Measurements from ENCODE around the gene ITGB4.

Gene ITGB4

DNA sequence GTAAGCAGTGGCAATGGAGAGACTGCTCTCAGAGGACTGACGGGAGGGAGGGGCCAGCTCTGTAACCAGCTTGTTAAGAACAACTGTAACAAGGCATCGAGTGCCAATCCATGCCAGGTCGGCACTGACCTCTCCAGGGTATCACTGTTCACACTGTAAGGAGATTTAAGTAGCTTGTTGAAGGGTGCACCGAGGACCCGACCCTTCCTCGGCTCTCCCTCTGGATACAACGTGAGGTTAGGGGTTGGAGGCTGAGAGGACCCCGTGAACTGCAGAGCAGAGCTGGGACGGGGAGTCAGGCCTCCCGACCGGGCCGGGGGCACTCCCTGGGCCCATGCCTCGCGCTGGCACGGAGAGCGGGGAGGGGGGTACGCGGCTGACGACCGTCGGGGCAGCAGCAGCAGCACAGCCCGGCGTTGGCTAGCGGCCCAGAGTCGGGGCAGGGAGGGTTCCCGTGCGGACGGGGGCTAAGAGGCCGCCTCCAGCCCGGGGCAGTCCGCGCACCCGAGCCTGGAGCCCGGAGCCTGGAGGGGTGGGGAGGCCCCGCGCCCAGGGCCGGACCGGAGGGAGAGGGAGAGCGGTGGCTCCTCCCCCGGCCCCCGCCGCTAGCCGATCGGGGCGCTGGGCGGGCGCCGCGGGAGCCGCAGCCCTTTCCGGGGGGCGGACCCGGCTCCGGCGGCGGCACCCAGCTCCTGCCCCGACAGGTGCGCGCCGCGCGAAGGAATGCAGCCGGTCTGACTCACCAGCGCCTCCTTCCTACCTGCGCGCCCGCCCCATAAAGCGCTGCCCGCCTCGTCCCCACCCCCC is at the start of gene ITGB4:
TSS of gene ITGB4 (plus strand) at position 804 of the 807 bp plus-strand sequence. CDS start 3,245 bp downstream, outside the sequence.
- TF ChIP-seq, protein P1, sequence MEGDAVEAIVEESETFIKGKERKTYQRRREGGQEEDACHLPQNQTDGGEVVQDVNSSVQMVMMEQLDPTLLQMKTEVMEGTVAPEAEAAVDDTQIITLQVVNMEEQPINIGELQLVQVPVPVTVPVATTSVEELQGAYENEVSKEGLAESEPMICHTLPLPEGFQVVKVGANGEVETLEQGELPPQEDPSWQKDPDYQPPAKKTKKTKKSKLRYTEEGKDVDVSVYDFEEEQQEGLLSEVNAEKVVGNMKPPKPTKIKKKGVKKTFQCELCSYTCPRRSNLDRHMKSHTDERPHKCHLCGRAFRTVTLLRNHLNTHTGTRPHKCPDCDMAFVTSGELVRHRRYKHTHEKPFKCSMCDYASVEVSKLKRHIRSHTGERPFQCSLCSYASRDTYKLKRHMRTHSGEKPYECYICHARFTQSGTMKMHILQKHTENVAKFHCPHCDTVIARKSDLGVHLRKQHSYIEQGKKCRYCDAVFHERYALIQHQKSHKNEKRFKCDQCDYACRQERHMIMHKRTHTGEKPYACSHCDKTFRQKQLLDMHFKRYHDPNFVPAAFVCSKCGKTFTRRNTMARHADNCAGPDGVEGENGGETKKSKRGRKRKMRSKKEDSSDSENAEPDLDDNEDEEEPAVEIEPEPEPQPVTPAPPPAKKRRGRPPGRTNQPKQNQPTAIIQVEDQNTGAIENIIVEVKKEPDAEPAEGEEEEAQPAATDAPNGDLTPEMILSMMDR (conservative IDR thresholded peaks at IDR 0.05), result peak; percentile 27; the same call in 1 of the 2 replicates
- peak within 1 kb of the TSS; percentile 31; the same call in 1 of the 2 replicates for H3K27ac ChIP-seq

DNA sequence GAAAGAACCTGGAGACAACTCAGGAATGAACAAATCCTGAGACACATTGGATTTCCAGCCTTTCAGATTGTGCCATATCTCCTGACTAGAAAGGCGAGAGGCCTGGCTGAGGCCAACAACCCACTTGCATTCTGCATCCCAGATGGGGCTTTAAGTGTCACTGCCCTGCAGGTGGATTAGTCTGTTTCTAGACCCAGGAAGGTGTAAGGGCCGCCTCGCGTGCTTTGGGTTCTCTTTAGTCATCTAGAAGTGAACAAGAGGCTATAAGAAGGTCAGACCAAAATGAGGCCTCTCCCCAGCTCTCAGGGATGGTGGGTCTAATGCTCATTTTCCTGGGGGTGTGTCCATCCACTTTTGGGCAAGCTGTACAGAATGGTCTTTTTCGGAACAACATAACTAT is 49.2 kb upstream of the ITGB4 start:
- H3K27ac ChIP-seq, result no peak overlapping the region
- TF ChIP-seq, protein P1 (conservative IDR thresholded peaks at IDR 0.05), result no peak

DNA sequence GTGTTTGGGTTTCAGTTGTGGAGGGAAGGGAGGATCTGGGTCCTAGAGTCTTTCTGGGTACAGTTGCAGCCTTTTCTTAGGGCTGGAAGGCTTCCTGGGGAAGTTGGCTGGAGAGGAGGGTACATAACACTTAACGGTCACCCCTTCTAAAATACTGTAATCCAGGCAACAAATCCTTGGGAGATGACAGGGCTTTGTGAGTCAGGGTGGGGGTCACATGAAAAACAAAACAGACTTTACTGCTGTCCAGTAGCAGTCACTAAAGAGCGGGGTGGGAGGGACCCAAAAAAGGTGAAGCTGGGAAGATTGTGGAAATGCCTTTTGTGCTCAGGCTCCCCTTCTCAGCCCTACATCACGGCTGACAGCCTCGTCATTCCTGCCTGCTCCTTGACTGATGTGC is 47.8 kb upstream of the ITGB4 start:
- no peak overlapping the region for H3K27ac ChIP-seq
- TF ChIP-seq, protein P1 (conservative IDR thresholded peaks at IDR 0.05), result no peak

DNA sequence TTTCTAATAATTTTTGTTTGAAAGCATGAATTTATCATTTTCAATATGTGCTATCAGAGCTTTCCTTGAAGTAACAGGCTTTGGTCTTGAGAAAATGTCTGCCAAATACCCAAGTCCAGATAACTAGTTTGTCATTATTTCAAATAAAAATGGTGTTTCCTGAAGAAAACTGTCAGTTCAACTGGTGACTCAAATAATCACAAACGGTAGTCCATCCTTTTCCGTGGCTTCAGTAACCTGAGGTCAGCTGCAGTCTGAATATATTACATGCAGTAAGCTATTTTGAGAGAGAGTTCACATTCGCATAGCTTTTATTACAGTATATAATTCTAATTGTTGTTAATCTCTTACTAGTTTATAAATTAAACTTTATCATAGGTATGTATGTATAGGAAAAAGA is 44.8 kb upstream of the ITGB4 start:
- TF ChIP-seq, protein P1 (conservative IDR thresholded peaks at IDR 0.05), result no peak
- no peak overlapping the region for H3K27ac ChIP-seq

DNA sequence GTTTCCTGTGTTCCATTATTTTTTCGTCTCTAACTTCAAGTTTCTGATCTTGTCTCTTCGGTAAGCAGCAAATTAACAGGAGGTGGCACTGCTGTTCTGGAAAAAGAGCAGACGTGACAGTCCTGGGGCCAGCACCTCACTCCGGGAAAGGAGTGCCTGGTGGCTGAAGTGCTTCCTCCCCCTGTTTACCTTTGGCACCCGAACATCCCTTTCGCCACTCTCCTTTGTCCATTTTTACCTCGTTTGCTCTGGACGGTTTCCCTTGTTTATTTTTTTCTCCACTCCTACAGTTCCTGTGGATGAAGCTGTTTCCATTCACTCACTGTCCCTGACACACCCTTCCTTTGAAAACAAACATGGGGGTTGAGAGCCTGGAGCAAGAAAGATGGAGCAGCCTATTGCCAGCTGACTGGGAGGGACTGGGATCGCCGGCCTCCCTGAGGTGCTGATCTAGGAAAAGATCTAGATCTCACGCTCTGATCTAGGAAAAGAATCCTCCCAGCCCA is 41.5 kb upstream of the ITGB4 start:
- TF ChIP-seq, protein P1 (conservative IDR thresholded peaks at IDR 0.05), result peak; percentile 21
- H3K27ac ChIP-seq, result no peak overlapping the region

DNA sequence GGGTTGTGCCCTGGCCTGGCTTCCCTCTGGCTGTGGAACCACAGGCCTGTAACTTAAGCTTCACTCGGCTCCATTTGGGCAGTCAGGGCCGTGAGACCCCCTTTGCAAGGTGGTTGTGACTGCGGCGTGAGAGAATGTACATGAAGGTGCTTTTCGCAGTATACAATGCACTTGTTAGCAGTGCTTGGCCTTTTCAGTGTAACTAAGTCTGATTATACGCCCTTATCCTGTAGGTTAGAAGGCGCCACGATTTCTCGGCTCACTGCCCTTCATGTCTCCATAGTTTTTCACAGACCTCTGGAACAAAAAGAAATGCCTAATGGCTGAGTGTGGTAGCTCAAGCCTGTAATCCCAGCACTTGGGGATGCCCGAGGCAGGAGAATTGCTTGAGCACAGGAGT is 40.8 kb upstream of the ITGB4 start:
- no peak overlapping the region for H3K27ac ChIP-seq
- TF ChIP-seq, protein P1 (conservative IDR thresholded peaks at IDR 0.05), result no peak

DNA sequence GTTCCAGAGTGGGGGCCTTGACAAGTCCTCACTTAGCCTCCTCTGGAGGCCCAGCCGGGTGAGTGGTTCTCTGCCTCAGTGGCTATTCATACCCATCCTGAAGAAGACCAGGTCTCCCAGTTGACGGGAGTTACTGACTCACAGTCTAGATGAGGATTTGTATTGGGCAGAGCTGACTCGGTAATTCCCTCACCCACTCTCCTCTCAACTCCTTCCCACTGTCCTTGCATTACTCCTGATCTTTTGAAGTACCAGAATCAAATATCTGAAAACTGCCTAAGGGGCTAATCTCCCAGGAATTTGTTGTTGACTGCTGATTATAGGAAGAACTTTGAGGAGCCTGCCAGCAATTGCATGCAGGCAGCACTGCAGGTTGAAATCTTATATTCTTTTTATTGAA is 40.0 kb upstream of the ITGB4 start:
- no peak overlapping the region for H3K27ac ChIP-seq
- TF ChIP-seq, protein P1 (conservative IDR thresholded peaks at IDR 0.05), result no peak

Measured in VCaP (cell line).